Activated naive CD4-positive, alpha-beta T cell treated with anti-CD3 and anti-CD28 coated beads, Interleukin-2, amount 10 ng/mL, durations not matched to agents 5 hours and 36 hours (primary cell): ENCODE measurements around the gene SQSTM1. TPM values are rescaled to one million over a fixed set of nuclear protein-coding genes. Genes with fewer than 3 reads are reported as not detected.

Experiments used
- microRNA-seq: library from miRNA; unstranded; fragments of <30 nt; microRNA quantifications from one replicate; pipeline ENCODE4 v1.2.0, GENCODE V29; 2022; ENCODE audit warnings: borderline microRNAs expressed, borderline replicate concordance
- total RNA-seq, 2 experiments: library from RNA; stranded (reverse); gene quantifications; one replicate each; pipeline ENCODE4 v1.2.3, GENCODE V29; 2021

Gene SQSTM1
- 100 to 1,000 TPM; 134 to 147 TPM for total RNA-seq

GRCh38 chr5:179820483-179821297 lies at the start of gene SQSTM1:
Gene SQSTM1 (plus strand): TSS chr5:179820905. CDS start chr5:179820937, 32 bp downstream.

GRCh38 chr5:179793468-179794139 lies 27.1 kb upstream of the SQSTM1 start, which contains the start of gene LTC4S:
Gene LTC4S (plus strand): TSS chr5:179793986. CDS start chr5:179794081, 95 bp downstream.

DNA sequence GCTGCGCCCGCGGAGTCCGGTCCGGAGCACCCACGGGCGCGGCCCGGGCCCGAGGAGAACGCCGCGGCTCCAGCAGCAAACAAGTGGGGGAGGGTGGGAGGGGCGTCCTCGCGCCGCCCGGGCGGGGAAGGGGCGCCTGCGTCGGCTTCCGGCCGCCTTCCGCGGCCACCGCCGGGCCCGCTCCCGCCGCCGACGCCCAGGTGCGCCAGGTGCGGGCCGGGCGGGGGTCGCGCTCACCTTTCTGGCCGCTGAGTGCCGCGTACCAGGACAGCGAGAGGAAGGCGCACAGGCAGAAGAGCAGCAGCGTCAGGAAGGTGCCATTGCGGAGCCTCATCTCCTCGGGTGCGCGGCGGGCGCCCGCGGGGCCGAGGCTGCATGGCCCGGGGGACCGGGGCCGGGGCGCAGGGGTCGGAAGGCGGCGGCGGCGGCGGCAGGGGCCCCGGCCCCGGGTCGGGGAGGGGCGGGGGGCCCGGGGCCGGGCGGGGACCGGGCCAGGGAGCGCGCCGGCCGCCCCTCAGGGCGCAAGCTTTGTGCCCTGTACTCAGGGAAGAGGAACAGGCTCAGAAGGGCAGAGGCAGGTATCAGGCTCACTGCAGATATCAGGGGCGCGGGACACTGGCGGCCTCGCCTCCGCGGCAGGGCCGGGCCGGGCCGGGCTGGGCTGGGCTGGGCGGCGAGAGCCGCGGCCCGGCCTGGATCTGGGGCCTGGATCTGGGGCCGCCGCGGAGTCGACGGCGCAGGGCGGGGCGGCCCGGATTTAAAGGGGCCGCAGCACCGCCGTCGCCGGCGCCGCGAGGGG lies 14.3 kb upstream of the SQSTM1 start, which contains the start of gene MGAT4B:
Gene MGAT4B, minus strand, starts transcription at position 617 of the 799 bp plus-strand sequence. Its CDS starts 283 bp downstream, at position 334.

DNA sequence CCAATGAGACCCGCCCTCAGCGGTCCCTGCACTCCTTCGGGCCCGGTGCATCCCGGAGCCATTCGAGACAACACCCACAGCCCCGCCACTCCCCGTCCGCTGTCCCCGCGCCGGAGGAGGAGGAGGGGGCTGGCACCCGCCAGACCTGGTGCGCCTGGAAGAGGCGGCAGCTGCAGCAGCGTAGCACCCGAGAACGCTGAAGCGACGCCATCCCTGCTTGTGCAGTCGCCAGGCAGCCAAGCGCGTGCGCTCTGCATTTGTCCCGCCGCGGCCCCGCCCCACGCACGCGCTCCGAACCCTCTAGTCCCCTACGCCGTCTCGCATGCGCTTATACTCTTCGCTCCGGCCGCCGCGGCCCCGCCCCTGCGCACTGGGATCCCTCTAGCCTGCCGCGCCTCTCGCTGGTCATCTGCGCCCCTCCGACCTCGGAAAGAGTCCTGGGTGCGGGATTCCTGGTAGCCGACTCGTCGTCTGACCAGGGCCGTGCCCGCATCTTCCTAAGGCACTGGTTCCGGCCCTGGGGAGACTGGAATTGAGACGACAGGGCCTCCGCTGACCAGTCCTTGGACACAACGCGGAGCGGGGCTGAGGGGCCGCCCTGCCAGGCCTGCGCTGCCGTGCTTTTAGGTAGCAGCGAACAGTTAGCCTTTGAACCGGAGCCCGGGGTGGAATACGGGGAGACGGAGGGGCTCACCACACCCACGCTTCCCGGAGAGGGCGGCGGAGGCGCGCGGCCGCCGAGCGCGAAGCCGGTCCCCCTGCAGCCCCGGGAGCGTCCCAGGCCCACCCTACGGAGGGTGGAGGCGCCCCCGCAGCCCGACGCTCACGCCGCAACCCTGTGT lies 38.1 kb downstream of the SQSTM1 start, which contains the start of gene MRNIP:
Gene MRNIP, minus strand, starts transcription at position 232 of the 842 bp plus-strand sequence. Its CDS starts 21 bp downstream, at position 211.

Small RNA genes lying within 50 kb of the gene (microRNA-seq; reads per million reads assigned to microRNA genes)
- gene MIR1229: not detected

Other genes with a start within 250 kb of the SQSTM1 start
- gene HNRNPH1, start 197.2 kb upstream of the SQSTM1 start, total RNA-seq: 100 to 1,000 TPM; 883 to 954 TPM
- under 1 TPM; 0.31 to 0.71 TPM for gene CBY3, start 139.9 kb upstream of the SQSTM1 start, total RNA-seq
- 100 to 1,000 TPM; 418 to 432 TPM for gene CANX, start 121.9 kb upstream of the SQSTM1 start, total RNA-seq
- 10 to 100 TPM; 29.5 to 31.1 TPM for gene MAML1, start 88.1 kb upstream of the SQSTM1 start, total RNA-seq
- 1 to 10 TPM; 2.4 to 3.9 TPM for gene LTC4S, start 26.9 kb upstream of the SQSTM1 start, total RNA-seq
- 10 to 100 TPM; 96.8 to 99.3 TPM for gene MGAT4B, start 14.0 kb upstream of the SQSTM1 start, total RNA-seq
- gene MRNIP, start 37.9 kb downstream of the SQSTM1 start, total RNA-seq: 10 to 100 TPM; 21.5 to 22.6 TPM
- 10 to 100 TPM; 73.4 to 82.2 TPM for gene TBC1D9B, start 87.0 kb downstream of the SQSTM1 start, total RNA-seq